ENCODE data around the gene TRIM66. TPM values are rescaled to one million over a fixed set of nuclear protein-coding genes. Genes with fewer than 3 reads are reported as not detected.

Gene TRIM66
- total and polyA plus RNA-seq, 2 of the 8 experiments (the other 6 are each of a cell fraction or from before 2014, with no cell fraction given) = 3.1 to 3.5 TPM

GRCh38 chr11:8719211-8719649 lies 36.8 kb upstream of the TRIM66 start:
- no peak overlapping the region for H4K8ac ChIP-seq (ENCODE audit: extremely low read depth, insufficient read depth, low read length)
- H3K23me2 ChIP-seq (ENCODE audit: low read depth, low read length) = no peaks in the 10 kb centered on the region
- no peak overlapping the region for H3K4me3 ChIP-seq (ENCODE audit: extremely low read depth in 1 of 4, insufficient read depth in 2 of 4, low read depth in 3 of 4, low read length in 4 of 4)
- H3K79me1 ChIP-seq (ENCODE audit: low read depth, low read length) = peaks cover 3% of the 10 kb centered on the region; the same call in 1 of the 2 replicates
- H3K9me3 ChIP-seq (ENCODE audit: insufficient read depth in 2 of 2, low read depth in 1 of 2, low read length in 1 of 2) = no peaks in the 10 kb centered on the region
- H2BK5ac ChIP-seq (ENCODE audit: low read depth, low read length) = no peak overlapping the region
- H3K23ac ChIP-seq (ENCODE audit: insufficient read length) = no peak overlapping the region
- no peak overlapping the region for H3K9ac ChIP-seq (replicated peaks in 1 of 4; ENCODE audit: extremely low read depth in 1 of 4, low read depth in 3 of 4, low read length in 3 of 4)
- no peak overlapping the region for H4K91ac ChIP-seq (replicated peaks; ENCODE audit: insufficient read length, low read length)
- H4K5ac ChIP-seq (ENCODE audit: insufficient read length, low read depth, low read length) = no peak overlapping the region
- H2BK15ac ChIP-seq (ENCODE audit: low read length) = peak overlapping the region; percentile 95; the same call in 1 of the 2 replicates
- H2BK120ac ChIP-seq (replicated peaks; ENCODE audit: low read depth, low read length) = no peak overlapping the region
- peak overlapping the region; percentile 84; the same call in 1 of the 2 replicates for H2AK5ac ChIP-seq (ENCODE audit: low read depth, low read length)
- CTCF ChIA-PET (ENCODE audit: partially characterized antibody) = interaction anchor here (0.7 to 2.1 kb wide), 7 partner anchors 9 to 500 kb away, joined by 3 to 5 read pairs (median 4); no protein-coding TSS in a partner anchor
- H3K56ac ChIP-seq (replicated peaks; ENCODE audit: insufficient read length, low read depth, low read length) = no peak overlapping the region
- no peak overlapping the region for H3K14ac ChIP-seq (ENCODE audit: insufficient read length)
- H3K18ac ChIP-seq (ENCODE audit: extremely low read depth, low read length) = peak overlapping the region; percentile 78
- POLR2A ChIA-PET (ENCODE audit: partially characterized antibody) = interaction anchor here (0.8 to 4.2 kb wide), 12 partner anchors 9 to 37 kb away, joined by 3 to 24 read pairs (median 4); partner anchors contain the start of genes RPL27A and TRIM66
- peaks cover 0 to 17% (median 9%) of the 10 kb centered on the region in 4 experiments; a peak in 4 of 7 replicates for H3K4me1 ChIP-seq (replicated peaks in 1 of 4; ENCODE audit: control insufficient read depth in 3 of 4, insufficient read depth in 4 of 4, low read length in 3 of 4)
- H3K79me2 ChIP-seq (ENCODE audit: control insufficient read depth in 1 of 2, insufficient read depth in 2 of 2, low read length in 2 of 2) = no peaks in the 10 kb centered on the region
- H2BK20ac ChIP-seq (ENCODE audit: low read length) = no peak overlapping the region
- no peaks in the 10 kb centered on the region for H3K27me3 ChIP-seq (replicated peaks in 1 of 4; ENCODE audit: control insufficient read depth in 3 of 4, extremely low read depth in 1 of 4, insufficient read depth in 3 of 4, low read length in 3 of 4)
- FAIRE-seq (no peak), DNase-seq (ENCODE audit: low read depth in 1 of 2, low spot score in 2 of 2) (no peak)
- no peak overlapping the region for H3K4ac ChIP-seq (replicated peaks; ENCODE audit: insufficient read length, low read depth, low read length)
- H4K20me1 ChIP-seq (replicated peaks in 1 of 2; ENCODE audit: control insufficient read depth in 1 of 2, insufficient read depth in 2 of 2, low read length in 2 of 2) = no peaks in the 10 kb centered on the region
- no peak overlapping the region for H2AFZ ChIP-seq (ENCODE audit: low read length)
- H2BK12ac ChIP-seq (ENCODE audit: low read depth, low read length) = no peak overlapping the region; the same call in 1 of the 2 replicates
- no peak overlapping the region for H3K27ac ChIP-seq (ENCODE audit: low read depth, low read length)
- peaks cover 0 to 6% (median 2%) of the 10 kb centered on the region in 4 experiments; a peak in 4 of 8 replicates for H3K36me3 ChIP-seq (ENCODE audit: control insufficient read depth in 2 of 4, insufficient read depth in 4 of 4, low read length in 3 of 4)
- H3K4me2 ChIP-seq (ENCODE audit: insufficient read depth in 1 of 2, low read depth in 2 of 2, low read length in 2 of 2) = no peak overlapping the region
- WGBS, 2 experiments (ENCODE audit: extremely low coverage in 1 of 2, insufficient coverage in 1 of 2, insufficient read length in 1 of 2, insufficient replicate concordance in 2 of 2, low coverage in 1 of 2, low lambda C conversion rate in 2 of 2, missing lambda C conversion rate in 1 of 2) = 86% methylated on average over 4 of the region's 4 CpGs; no CpG with 5 or more reads in 1 of the 2 experiments
- TF ChIP-seq HDAC6 (IDR thresholded peaks at IDR 0.05; ENCODE audit: low read depth, low read length) (no peak), SUZ12 (IDR thresholded peaks at IDR 0.05; ENCODE audit: low read length) (no peak), KDM1A (IDR thresholded peaks at IDR 0.05; ENCODE audit: borderline replicate concordance, low read length) (no peak), TAF1 (IDR thresholded peaks at IDR 0.05; ENCODE audit: low read depth, low read length) (no peak), TEAD4 (IDR thresholded peaks at IDR 0.05; ENCODE audit: low read depth, low read length) (no peak), SRF (IDR thresholded peaks at IDR 0.05; ENCODE audit: low read depth, low read length) (no peak), RXRA (IDR thresholded peaks at IDR 0.05; ENCODE audit: insufficient read depth, low read depth, low read length) (no peak)
